SK-N-SH (cell line): Measurements from ENCODE around the gene TSC1. TPM values are rescaled to one million over a fixed set of nuclear protein-coding genes. Genes with fewer than 3 reads are reported as not detected.

Experiments
- CTCF ChIA-PET: fragments of 300-600, 350-600 bp; formaldehyde crosslinking; extraction: SDS; loops from one replicate; lab custom pipeline; 2021; lab: Yijun Ruan, JAX
- POLR2A ChIA-PET: fragments of 350-600 bp; sonication (Branson Sonifier 250); formaldehyde crosslinking; extraction: SDS; loops from one replicate; lab custom pipeline; 2020; ENCODE audit warnings: antibody characterized with exemption, inconsistent platforms; lab: Yijun Ruan, JAX
- DNase-seq: peaks from one replicate; pipeline ENCODE4 v3.0.0; 2012
- H2AFZ ChIP-seq: fragments of 200-600 bp; sonication (generic); 2 replicates; pipeline ENCODE4 v1.8.1; 2016; ENCODE audit warnings: antibody characterized with exemption, mild to moderate bottlenecking, low read depth
- H3F3A ChIP-seq: fragments of 200-600 bp; sonication (generic); replicated peaks from 2 replicates; pipeline ENCODE3; 2016; ENCODE audit warnings: antibody characterized with exemption, mild to moderate bottlenecking; ENCODE audit not compliant: insufficient read depth
- H3K27ac ChIP-seq, 2 experiments: fragments of 200-500 bp in 1 of 2; fragments of 200-600 bp in 1 of 2; sonication (Bioruptor generic) in 1 of 2; sonication (generic), shearing (Covaris generic) in 1 of 2; 2 replicates each; pipeline versions ENCODE4 v1.5.1 to v1.6.1; 2014 to 2016; ENCODE audit warnings: low read depth in 2 of 2, inconsistent platforms in 1 of 2, low read length in 1 of 2, mild to moderate bottlenecking in 1 of 2, mixed read lengths in 1 of 2
- H3K27me3 ChIP-seq: fragments of 200-600 bp; sonication (generic), shearing (Covaris generic); 2 replicates; pipeline ENCODE4 v1.6.1; 2016; ENCODE audit warnings: mixed run types; ENCODE audit not compliant: insufficient read depth
- H3K36me3 ChIP-seq, 2 experiments: fragments of 200-500 bp in 1 of 2; fragments of 200-600 bp in 1 of 2; sonication (Bioruptor generic) in 1 of 2; sonication (generic) in 1 of 2; replicated peaks in 1 of 2; 2 replicates each; pipeline versions ENCODE3 to v1.5.1; 2014 to 2016; ENCODE audit warnings: low read length in 1 of 2, mild to moderate bottlenecking in 1 of 2; ENCODE audit not compliant: insufficient read depth in 2 of 2, control insufficient read depth in 1 of 2
- H3K4me1 ChIP-seq, 2 experiments: fragments of 200-500 bp in 1 of 2; fragments of 200-600 bp in 1 of 2; sonication (Bioruptor generic) in 1 of 2; sonication (generic), shearing (Covaris generic) in 1 of 2; 2 replicates each; pipeline versions ENCODE4 v1.5.1 to v1.6.1; 2014 to 2016; ENCODE audit warnings: low read depth in 1 of 2, low read length in 1 of 2, mixed run types in 1 of 2; ENCODE audit not compliant: insufficient read depth in 2 of 2, control insufficient read depth in 1 of 2
- H3K4me2 ChIP-seq: fragments of 200-600 bp; sonication (generic), shearing (Covaris generic); 2 replicates; pipeline ENCODE4 v1.6.1; 2017; ENCODE audit warnings: mixed run types
- H3K4me3 ChIP-seq, 2 experiments: fragments of 200-500 bp in 1 of 2; fragments of 200-600 bp in 1 of 2; sonication (Bioruptor generic) in 1 of 2; sonication (generic), shearing (Covaris generic) in 1 of 2; 2 replicates each; pipeline versions ENCODE4 v1.5.1 to v1.8.1; 2014 to 2016; ENCODE audit warnings: low read depth in 2 of 2, inconsistent platforms in 1 of 2, low read length in 1 of 2, mild to moderate bottlenecking in 1 of 2, mixed read lengths in 1 of 2, moderate library complexity in 1 of 2
- H3K79me2 ChIP-seq: fragments of 200-600 bp; sonication (generic); 2 replicates; pipeline ENCODE4 v1.8.1; 2017; ENCODE audit warnings: mild to moderate bottlenecking; ENCODE audit not compliant: insufficient read depth
- H3K9ac ChIP-seq: fragments of 200-600 bp; sonication (generic); 2 replicates; pipeline ENCODE4 v1.6.1; 2017; ENCODE audit warnings: mixed run types
- H3K9me2 ChIP-seq: fragments of 200-600 bp; sonication (generic); 2 replicates; pipeline ENCODE4 v1.6.1; 2017; ENCODE audit warnings: mixed run types
- H3K9me3 ChIP-seq: fragments of 200-600 bp; sonication (generic); 2 replicates; pipeline ENCODE4 v1.6.1; 2017; ENCODE audit warnings: mixed run types, mild to moderate bottlenecking, moderate library complexity
- H4K20me1 ChIP-seq: fragments of 200-600 bp; sonication (generic); 2 replicates; pipeline ENCODE4 v1.6.1; 2017; ENCODE audit warnings: mild to moderate bottlenecking, mixed run types; ENCODE audit not compliant: insufficient read depth
- CHD2 ChIP-seq: fragments of 150-350 bp; IDR thresholded peaks from 2 replicates; pipeline ENCODE4 v1.6.1; 2018; ENCODE audit warnings: low read length; ENCODE audit not compliant: partially characterized antibody
- EP300 ChIP-seq, 2 experiments: IDR thresholded peaks; 2 replicates each; pipeline versions ENCODE4 v1.4.0 to v1.6.1; 2012; ENCODE audit warnings: borderline replicate concordance in 1 of 2, low read depth in 1 of 2, low read length in 1 of 2
- FOSL2 ChIP-seq: IDR thresholded peaks from 2 replicates; pipeline ENCODE4 v1.4.0; 2012; ENCODE audit warnings: low read depth, mild to moderate bottlenecking, moderate library complexity, borderline replicate concordance
- FOXJ3 ChIP-seq: sonication (generic); formaldehyde crosslinking; IDR thresholded peaks from 2 replicates; pipeline ENCODE4 v1.5.1; 2020; ENCODE audit warnings: mild to moderate bottlenecking, missing genetic modification reagents
- GATA2 ChIP-seq: sonication (generic); formaldehyde crosslinking; IDR thresholded peaks from 2 replicates; pipeline ENCODE4 v1.5.0; 2020; ENCODE audit warnings: mild to moderate bottlenecking, missing genetic modification reagents
- JUND ChIP-seq: IDR thresholded peaks from 2 replicates; pipeline ENCODE4 v1.4.0; 2012
- MEF2A ChIP-seq: IDR thresholded peaks from 2 replicates; pipeline ENCODE4 v1.4.0; 2012; ENCODE audit warnings: low read depth, borderline replicate concordance
- MXI1 ChIP-seq: IDR thresholded peaks from 2 replicates; pipeline ENCODE4 v1.6.1; 2012; ENCODE audit warnings: mild to moderate bottlenecking, low read depth, low read length, improper control_type of control experiment
- NFIC ChIP-seq: IDR thresholded peaks from 2 replicates; pipeline ENCODE4 v1.4.0; 2012; ENCODE audit warnings: borderline replicate concordance
- NRF1 ChIP-seq: IDR thresholded peaks from 2 replicates; pipeline ENCODE4 v1.6.1; 2012; ENCODE audit warnings: low read depth, mild to moderate bottlenecking, low read length
- RAD21 ChIP-seq: IDR thresholded peaks from 2 replicates; pipeline ENCODE4 v1.6.1; 2012; ENCODE audit warnings: mild to moderate bottlenecking, low read length
- SIN3A ChIP-seq: IDR thresholded peaks from 2 replicates; pipeline ENCODE4 v1.6.1; 2012; ENCODE audit warnings: low read depth, mild to moderate bottlenecking, low read length, moderate library complexity, borderline replicate concordance
- TAF1 ChIP-seq: IDR thresholded peaks from 2 replicates; pipeline ENCODE4 v1.6.1; 2012; ENCODE audit warnings: low read depth, mild to moderate bottlenecking, low read length, moderate library complexity, borderline replicate concordance
- TEAD4 ChIP-seq: IDR thresholded peaks from 2 replicates; pipeline ENCODE4 v1.4.0; 2012; ENCODE audit warnings: mild to moderate bottlenecking, borderline replicate concordance; ENCODE audit not compliant: insufficient read depth
- YY1 ChIP-seq: IDR thresholded peaks from 2 replicates; pipeline ENCODE4 v1.4.0; 2012; ENCODE audit warnings: low read depth, mild to moderate bottlenecking
- WGBS: methylation state at CpG from one replicate; pipeline ENCODE4 v1.1.6; 2017; ENCODE audit warnings: low lambda C conversion rate; 5-methylcytosine and 5-hydroxymethylcytosine counted together
- polyA plus RNA-seq, 3 experiments: library from polyadenylated mRNA; depleted of rRNA; stranded (reverse); fragments of >200 nt; gene quantifications; 2 replicates each; pipeline ENCODE4 v1.2.3, GENCODE V29; 2012
- TF ChIP-seq, protein P1 (sequence below): IDR thresholded peaks from 2 replicates; pipeline ENCODE4; 2012
- TF ChIP-seq, protein P2 (sequence below): IDR thresholded peaks from 2 replicates; pipeline ENCODE4 v1.6.1; 2012; ENCODE audit warnings: mild to moderate bottlenecking, low read depth, low read length, moderate library complexity
- TF ChIP-seq, protein P3 (sequence below): IDR thresholded peaks from 2 replicates; pipeline ENCODE4 v1.4.0; 2012; ENCODE audit warnings: low read depth
- TF ChIP-seq, protein P4 (sequence below): IDR thresholded peaks from 2 replicates; pipeline ENCODE4 v1.4.0; 2012; ENCODE audit warnings: low read depth, borderline replicate concordance

The TSC1 gene
- polyA plus RNA-seq, 1 of the 3 experiments (the other 2 are of a cell fraction): 18.3 TPM

DNA sequence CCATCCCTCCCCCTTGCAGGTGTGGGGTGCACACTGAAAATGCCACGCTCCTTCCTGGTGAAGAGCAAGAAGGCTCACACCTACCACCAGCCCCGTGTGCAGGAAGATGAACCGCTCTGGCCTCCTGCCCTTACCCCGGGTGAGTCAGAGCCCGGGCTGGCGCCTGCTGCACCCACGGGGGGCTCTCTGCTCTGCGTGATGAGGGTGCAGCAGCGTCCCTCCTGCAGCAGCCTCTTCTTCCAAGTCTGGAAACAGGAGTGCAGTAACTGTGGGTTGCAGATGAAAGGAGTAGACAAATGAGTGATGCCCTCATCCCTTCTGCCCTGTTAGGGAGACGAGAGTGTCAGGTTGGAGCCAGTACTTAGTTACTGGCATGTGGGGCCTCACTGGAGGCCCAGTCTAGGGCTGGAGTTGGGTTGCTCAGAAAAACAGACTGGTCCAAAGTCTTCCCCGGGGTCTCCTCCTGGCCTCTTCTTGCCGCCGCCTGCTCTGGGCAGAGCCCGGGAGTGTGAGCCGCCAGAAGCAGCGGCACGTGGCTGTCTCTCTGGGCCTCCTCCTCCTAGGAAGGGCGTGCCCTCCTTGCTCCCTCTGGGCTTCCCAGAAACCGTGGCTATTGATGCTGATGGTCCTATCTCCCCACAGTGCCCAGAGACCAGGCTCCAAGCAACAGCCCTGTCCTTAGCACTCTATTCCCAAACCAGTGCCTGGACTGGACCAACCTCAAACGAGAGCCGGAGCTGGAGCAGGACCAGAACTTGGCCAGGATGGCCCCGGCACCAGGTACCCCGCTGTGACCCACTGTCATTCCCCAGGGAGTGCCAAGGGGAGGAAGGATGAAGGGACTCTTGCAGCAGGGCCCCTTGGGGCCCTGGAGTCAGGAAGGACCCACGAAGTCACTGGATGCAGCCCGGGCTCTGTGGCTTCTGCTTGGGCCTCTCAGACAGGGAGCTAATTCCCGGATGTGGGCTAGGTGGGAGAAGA is 42.5 kb upstream of the TSC1 start (continued):
- TF ChIP-seq, protein P1, sequence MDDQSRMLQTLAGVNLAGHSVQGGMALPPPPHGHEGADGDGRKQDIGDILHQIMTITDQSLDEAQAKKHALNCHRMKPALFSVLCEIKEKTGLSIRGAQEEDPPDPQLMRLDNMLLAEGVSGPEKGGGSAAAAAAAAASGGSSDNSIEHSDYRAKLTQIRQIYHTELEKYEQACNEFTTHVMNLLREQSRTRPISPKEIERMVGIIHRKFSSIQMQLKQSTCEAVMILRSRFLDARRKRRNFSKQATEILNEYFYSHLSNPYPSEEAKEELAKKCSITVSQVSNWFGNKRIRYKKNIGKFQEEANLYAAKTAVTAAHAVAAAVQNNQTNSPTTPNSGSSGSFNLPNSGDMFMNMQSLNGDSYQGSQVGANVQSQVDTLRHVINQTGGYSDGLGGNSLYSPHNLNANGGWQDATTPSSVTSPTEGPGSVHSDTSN: no peak
- TF ChIP-seq TAF1: no peak
- TF ChIP-seq JUND: no peak
- TF ChIP-seq, protein P2, sequence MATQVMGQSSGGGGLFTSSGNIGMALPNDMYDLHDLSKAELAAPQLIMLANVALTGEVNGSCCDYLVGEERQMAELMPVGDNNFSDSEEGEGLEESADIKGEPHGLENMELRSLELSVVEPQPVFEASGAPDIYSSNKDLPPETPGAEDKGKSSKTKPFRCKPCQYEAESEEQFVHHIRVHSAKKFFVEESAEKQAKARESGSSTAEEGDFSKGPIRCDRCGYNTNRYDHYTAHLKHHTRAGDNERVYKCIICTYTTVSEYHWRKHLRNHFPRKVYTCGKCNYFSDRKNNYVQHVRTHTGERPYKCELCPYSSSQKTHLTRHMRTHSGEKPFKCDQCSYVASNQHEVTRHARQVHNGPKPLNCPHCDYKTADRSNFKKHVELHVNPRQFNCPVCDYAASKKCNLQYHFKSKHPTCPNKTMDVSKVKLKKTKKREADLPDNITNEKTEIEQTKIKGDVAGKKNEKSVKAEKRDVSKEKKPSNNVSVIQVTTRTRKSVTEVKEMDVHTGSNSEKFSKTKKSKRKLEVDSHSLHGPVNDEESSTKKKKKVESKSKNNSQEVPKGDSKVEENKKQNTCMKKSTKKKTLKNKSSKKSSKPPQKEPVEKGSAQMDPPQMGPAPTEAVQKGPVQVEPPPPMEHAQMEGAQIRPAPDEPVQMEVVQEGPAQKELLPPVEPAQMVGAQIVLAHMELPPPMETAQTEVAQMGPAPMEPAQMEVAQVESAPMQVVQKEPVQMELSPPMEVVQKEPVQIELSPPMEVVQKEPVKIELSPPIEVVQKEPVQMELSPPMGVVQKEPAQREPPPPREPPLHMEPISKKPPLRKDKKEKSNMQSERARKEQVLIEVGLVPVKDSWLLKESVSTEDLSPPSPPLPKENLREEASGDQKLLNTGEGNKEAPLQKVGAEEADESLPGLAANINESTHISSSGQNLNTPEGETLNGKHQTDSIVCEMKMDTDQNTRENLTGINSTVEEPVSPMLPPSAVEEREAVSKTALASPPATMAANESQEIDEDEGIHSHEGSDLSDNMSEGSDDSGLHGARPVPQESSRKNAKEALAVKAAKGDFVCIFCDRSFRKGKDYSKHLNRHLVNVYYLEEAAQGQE: no peak
- no peak for TF ChIP-seq MXI1
- no peak for TF ChIP-seq CHD2
- TF ChIP-seq GATA2 (CRISPR knock-in tag): no peak

DNA sequence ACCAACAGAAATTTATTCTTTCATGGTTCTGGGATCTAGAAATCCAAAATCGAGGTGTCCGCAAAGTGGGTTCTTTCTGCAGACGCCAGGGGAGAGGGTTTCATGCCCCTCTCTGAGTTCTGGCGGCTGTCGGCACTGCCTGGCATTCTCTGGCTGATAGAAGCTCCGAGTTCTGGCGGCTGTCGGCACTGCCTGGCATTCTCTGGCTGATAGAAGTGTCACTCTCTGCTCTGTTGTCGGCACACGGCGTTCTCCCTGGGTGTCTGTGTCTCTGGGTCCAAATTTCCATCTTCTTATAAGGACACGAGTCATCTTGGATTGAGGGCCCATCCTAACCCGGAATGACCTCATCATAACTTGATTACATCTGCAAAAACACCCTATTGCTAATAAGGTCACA is 41.7 kb upstream of the TSC1 start:
- H3K4me3 ChIP-seq: no peak overlapping the region
- peaks cover 14% of the 10 kb centered on the region for H3K27me3 ChIP-seq
- H3K4me1 ChIP-seq: no peaks in the 10 kb centered on the region
- DNase-seq: no peak
- no peak overlapping the region for H3K27ac ChIP-seq
- WGBS: 64% methylated on average over 13 of the region's 13 CpGs
- H3K79me2 ChIP-seq: no peaks in the 10 kb centered on the region
- no peaks in the 10 kb centered on the region for H3K9me2 ChIP-seq
- no peaks in the 10 kb centered on the region for H4K20me1 ChIP-seq
- H3K9ac ChIP-seq: no peak overlapping the region
- H3F3A ChIP-seq: no peaks in the 10 kb centered on the region
- no peaks in the 10 kb centered on the region for H3K36me3 ChIP-seq
- H3K9me3 ChIP-seq: no peaks in the 10 kb centered on the region
- H2AFZ ChIP-seq: no peak overlapping the region
- ChIA-PET CTCF (interaction anchor here (1.6 to 1.7 kb wide), 3 partner anchors 9 to 85 kb away, joined by 4 to 10 read pairs (median 7); no protein-coding TSS in a partner anchor), POLR2A (no interaction called here)
- no peak overlapping the region for H3K4me2 ChIP-seq
- TF ChIP-seq, protein P3, sequence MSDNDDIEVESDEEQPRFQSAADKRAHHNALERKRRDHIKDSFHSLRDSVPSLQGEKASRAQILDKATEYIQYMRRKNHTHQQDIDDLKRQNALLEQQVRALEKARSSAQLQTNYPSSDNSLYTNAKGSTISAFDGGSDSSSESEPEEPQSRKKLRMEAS: no peak
- TF ChIP-seq MEF2A (no peak), NFIC (no peak), SIN3A (no peak), JUND (no peak), FOXJ3 (CRISPR knock-in tag) (no peak), EP300 (IDR thresholded peaks at IDR 0.05; ENCODE audit: borderline replicate concordance in 1 of 2, low read depth in 1 of 2, low read length in 1 of 2) (no peak), FOSL2 (no peak), RAD21 (no peak), YY1 (no peak), NRF1 (no peak), CHD2 (no peak), TEAD4 (no peak)
- TF ChIP-seq, protein P2: no peak
- TF ChIP-seq, protein P4, sequence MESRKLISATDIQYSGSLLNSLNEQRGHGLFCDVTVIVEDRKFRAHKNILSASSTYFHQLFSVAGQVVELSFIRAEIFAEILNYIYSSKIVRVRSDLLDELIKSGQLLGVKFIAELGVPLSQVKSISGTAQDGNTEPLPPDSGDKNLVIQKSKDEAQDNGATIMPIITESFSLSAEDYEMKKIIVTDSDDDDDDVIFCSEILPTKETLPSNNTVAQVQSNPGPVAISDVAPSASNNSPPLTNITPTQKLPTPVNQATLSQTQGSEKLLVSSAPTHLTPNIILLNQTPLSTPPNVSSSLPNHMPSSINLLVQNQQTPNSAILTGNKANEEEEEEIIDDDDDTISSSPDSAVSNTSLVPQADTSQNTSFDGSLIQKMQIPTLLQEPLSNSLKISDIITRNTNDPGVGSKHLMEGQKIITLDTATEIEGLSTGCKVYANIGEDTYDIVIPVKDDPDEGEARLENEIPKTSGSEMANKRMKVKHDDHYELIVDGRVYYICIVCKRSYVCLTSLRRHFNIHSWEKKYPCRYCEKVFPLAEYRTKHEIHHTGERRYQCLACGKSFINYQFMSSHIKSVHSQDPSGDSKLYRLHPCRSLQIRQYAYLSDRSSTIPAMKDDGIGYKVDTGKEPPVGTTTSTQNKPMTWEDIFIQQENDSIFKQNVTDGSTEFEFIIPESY: no peak
